Parathyroid adenoma (tissue), 2 donors: ENCODE data around the gene LTBP2.

Experiments used
- H2AFZ ChIP-seq: fragments of 300-600 bp; sonication (generic); one replicate; pipeline ENCODE4 v1.7.0; 2017; ENCODE audit warnings: antibody characterized with exemption, mild to moderate bottlenecking
- H3K27ac ChIP-seq: fragments of 300-600 bp; sonication (generic); one replicate; pipeline ENCODE4 v1.7.0; 2017
- H3K27me3 ChIP-seq: fragments of 300-600 bp; sonication (generic); one replicate; pipeline ENCODE4 v1.7.0; 2017; ENCODE audit warnings: low read length; ENCODE audit not compliant: control insufficient read depth, insufficient read depth
- H3K36me3 ChIP-seq: fragments of 300-600 bp; sonication (generic); one replicate; pipeline ENCODE4 v1.7.0; 2017; ENCODE audit warnings: low read length; ENCODE audit not compliant: control insufficient read depth, insufficient read depth
- H3K4me1 ChIP-seq: fragments of 300-600 bp; sonication (generic); one replicate; pipeline ENCODE4 v1.7.0; 2017; ENCODE audit warnings: control low read depth
- H3K4me2 ChIP-seq: fragments of 300-600 bp; sonication (generic); one replicate; pipeline ENCODE4 v1.7.0; 2017; ENCODE audit warnings: low read length
- H3K4me3 ChIP-seq: fragments of 300-600 bp; sonication (generic); one replicate; pipeline ENCODE4 v1.7.0; 2017; ENCODE audit warnings: low read depth, low read length
- H3K79me2 ChIP-seq: fragments of 300-600 bp; sonication (generic); one replicate; pipeline ENCODE4 v1.7.0; 2017; ENCODE audit warnings: control low read depth
- H3K9ac ChIP-seq: fragments of 300-600 bp; sonication (generic); one replicate; pipeline ENCODE4 v1.7.0; 2017; ENCODE audit warnings: mild to moderate bottlenecking
- H3K9me3 ChIP-seq: fragments of 300-600 bp; sonication (generic); one replicate; pipeline ENCODE4 v1.7.0; 2017; ENCODE audit warnings: low read length; ENCODE audit not compliant: control insufficient read depth
- CTCF ChIP-seq: fragments of 300-600 bp; sonication (generic); IDR thresholded peaks from one replicate; pipeline ENCODE4 v1.7.0; 2017; ENCODE audit warnings: antibody characterized with exemption, mild to moderate bottlenecking
- donor health status: primary hyperparathyroidism.

The LTBP2 gene

GRCh38 chr14:74609721-74610120, 2.3 kb downstream of the LTBP2 start:
- Histone ChIP-seq H3K27ac (no peak overlapping the region), H3K9me3 (no peaks in the 10 kb centered on the region), H3K27me3 (peaks cover 5% of the 10 kb centered on the region), H3K79me2 (no peaks in the 10 kb centered on the region), H2AFZ (no peak overlapping the region), H3K4me1 (peaks cover 8% of the 10 kb centered on the region), H3K4me3 (no peak overlapping the region), H3K9ac (no peak overlapping the region), H3K4me2 (no peak overlapping the region), H3K36me3 (no peaks in the 10 kb centered on the region)
- no peak for TF ChIP-seq CTCF

GRCh38 chr14:74608959-74609611, 3.0 kb downstream of the LTBP2 start:
- Histone ChIP-seq H3K36me3 (no peaks in the 10 kb centered on the region), H3K4me2 (no peak overlapping the region), H3K9ac (no peak overlapping the region), H3K4me3 (no peak overlapping the region), H3K4me1 (peaks cover 8% of the 10 kb centered on the region), H2AFZ (no peak overlapping the region), H3K79me2 (no peaks in the 10 kb centered on the region), H3K9me3 (no peaks in the 10 kb centered on the region), H3K27me3 (peaks cover 5% of the 10 kb centered on the region), H3K27ac (no peak overlapping the region)
- TF ChIP-seq CTCF = peak; percentile 97

DNA sequence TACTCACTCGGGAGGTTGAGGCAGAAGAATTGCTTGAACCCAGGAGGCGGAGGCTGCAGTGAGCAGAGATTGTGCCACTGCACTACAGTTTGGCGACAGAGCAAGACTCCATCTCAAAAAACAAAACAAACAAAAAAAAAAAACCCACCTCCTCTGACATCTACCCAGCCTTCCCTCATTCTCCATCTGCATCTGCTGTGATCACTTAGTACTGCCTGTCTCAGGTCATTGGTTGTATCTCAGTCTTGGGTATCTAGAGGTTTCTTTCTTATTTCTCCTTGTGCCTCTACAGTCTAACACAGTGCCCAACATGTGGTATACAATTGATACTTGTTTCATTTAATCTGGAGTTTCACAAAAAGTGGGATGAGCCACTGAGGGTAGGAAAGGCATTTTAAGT, 5.3 kb downstream of the LTBP2 start:
- Histone ChIP-seq H3K27me3 (peaks cover 5% of the 10 kb centered on the region), H3K36me3 (no peaks in the 10 kb centered on the region), H3K4me1 (peaks cover 14% of the 10 kb centered on the region), H2AFZ (no peak overlapping the region), H3K79me2 (no peaks in the 10 kb centered on the region), H3K9ac (no peak overlapping the region), H3K9me3 (no peaks in the 10 kb centered on the region), H3K4me2 (no peak overlapping the region), H3K27ac (no peak overlapping the region), H3K4me3 (no peak overlapping the region)
- no peak for TF ChIP-seq CTCF

DNA sequence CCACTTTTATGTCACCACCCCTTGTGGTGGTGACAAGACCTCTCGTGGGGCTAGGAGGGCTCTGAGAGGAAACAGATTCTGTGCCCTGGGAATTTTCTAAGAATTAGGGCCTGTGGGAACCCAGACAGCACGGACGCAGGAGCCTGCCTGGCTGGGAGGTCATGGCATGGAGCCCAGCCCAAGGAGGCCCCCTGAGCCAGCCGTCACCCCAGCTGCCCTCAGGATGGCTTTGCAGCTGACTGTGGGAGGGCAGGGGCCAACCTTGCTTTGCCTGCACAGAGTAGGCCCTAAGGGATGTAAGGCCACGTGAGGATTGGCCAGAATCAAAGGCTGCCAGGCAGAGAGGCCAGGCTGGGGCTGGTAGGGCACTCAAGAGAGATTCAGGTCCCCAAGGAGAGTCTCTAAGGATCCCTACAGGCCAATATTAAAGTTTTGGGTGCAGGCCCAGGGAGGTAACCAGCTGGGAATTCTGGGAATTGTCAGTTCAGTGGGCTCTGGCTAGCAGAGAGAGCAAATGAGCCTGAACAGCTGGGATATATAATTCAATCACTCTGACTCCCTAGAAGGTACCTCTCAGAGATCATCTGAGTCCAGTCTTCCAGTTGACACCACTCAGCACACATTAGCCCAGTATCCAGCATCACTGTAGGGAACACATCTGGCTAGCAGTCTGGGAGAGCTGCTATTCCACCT, 6.4 kb downstream of the LTBP2 start:
- Histone ChIP-seq H3K27ac (peak overlapping the region; percentile 6), H3K4me3 (no peak overlapping the region), H3K36me3 (no peaks in the 10 kb centered on the region), H3K9me3 (no peaks in the 10 kb centered on the region), H3K27me3 (no peaks in the 10 kb centered on the region), H3K4me2 (no peak overlapping the region), H3K9ac (no peak overlapping the region), H3K79me2 (no peaks in the 10 kb centered on the region), H2AFZ (no peak overlapping the region), H3K4me1 (peaks cover 14% of the 10 kb centered on the region)
- no peak for TF ChIP-seq CTCF

DNA sequence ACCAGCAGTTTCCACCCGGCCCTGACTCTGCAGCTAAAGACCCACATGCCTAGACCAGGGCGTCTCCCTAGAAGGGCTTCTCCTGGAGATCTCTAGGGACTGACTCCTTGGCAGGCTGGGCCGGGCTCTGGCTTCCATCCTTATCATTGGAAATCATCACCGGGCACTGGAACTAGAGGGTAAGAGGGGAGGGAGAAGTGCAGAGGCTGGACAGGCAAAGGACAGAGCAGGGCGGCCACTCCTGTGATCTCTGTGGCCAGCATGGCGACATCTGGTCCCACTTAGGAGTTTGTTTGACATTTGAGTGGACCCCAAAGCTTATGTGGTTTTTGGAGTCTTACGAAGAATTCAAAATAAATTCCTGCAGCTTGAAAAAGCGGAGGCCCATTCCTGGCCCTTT, 7.1 kb downstream of the LTBP2 start:
- Histone ChIP-seq H3K4me1 (peaks cover 14% of the 10 kb centered on the region), H3K9ac (no peak overlapping the region), H2AFZ (peak overlapping the region; percentile 71), H3K27ac (no peak overlapping the region), H3K4me2 (peak overlapping the region; percentile 53), H3K27me3 (no peaks in the 10 kb centered on the region), H3K4me3 (peak overlapping the region; percentile 9), H3K9me3 (no peaks in the 10 kb centered on the region), H3K79me2 (no peaks in the 10 kb centered on the region), H3K36me3 (no peaks in the 10 kb centered on the region)
- TF ChIP-seq CTCF = no peak
